Subcutaneous abdominal adipose tissue (tissue), 5 donors: ENCODE data around the gene TNFSF13B.
"Not testable (repeated sequence)": the region's sequence is repeated elsewhere in the genome, so short reads cannot be mapped to it uniquely, and the experiment has no call there.

Source experiments
- H3K27ac ChIP-seq: one replicate; pipeline ENCODE4 v1.7.0; 2013; ENCODE audit warnings: low read depth, mild to moderate bottlenecking, inconsistent platforms, low read length, moderate library complexity
- H3K27me3 ChIP-seq, 5 donors: one replicate each; pipeline ENCODE4 v1.7.0; 2013; ENCODE audit warnings: low read length in 5 of 5, inconsistent platforms in 1 of 5; ENCODE audit not compliant: control insufficient read depth in 5 of 5, insufficient read depth in 4 of 5
- H3K36me3 ChIP-seq, 5 donors: one replicate each; pipeline ENCODE4 v1.7.0; 2013; ENCODE audit warnings: low read length in 5 of 5; ENCODE audit not compliant: control insufficient read depth in 5 of 5, insufficient read depth in 5 of 5
- H3K4me1 ChIP-seq, 5 donors: one replicate each; pipeline ENCODE4 v1.7.0; 2013; ENCODE audit warnings: low read length in 5 of 5, mild to moderate bottlenecking in 3 of 5, moderate library complexity in 1 of 5; ENCODE audit not compliant: control insufficient read depth in 5 of 5, insufficient read depth in 5 of 5
- H3K4me3 ChIP-seq, 5 donors: one replicate each; pipeline ENCODE4 v1.7.0; 2013; ENCODE audit warnings: low read length in 5 of 5, low read depth in 1 of 5
- H3K9ac ChIP-seq, 5 donors: one replicate each; pipeline ENCODE4 v1.7.0; 2013; ENCODE audit warnings: low read length in 5 of 5, mild to moderate bottlenecking in 4 of 5, moderate library complexity in 3 of 5
- H3K9me3 ChIP-seq, 5 donors: one replicate each; pipeline ENCODE4 v1.7.0; 2013; ENCODE audit warnings: low read length in 5 of 5; ENCODE audit not compliant: control insufficient read depth in 5 of 5
- donor health status: healthy.
- donor health status: healthy.
- donor health status: healthy.
- donor health status: healthy.
- donor health status: healthy.

The TNFSF13B gene

GRCh38 chr13:108306860-108307259, 37.3 kb downstream of the TNFSF13B start:
- Histone ChIP-seq H3K27ac (no peak overlapping the region), H3K4me1 (peaks cover 0 to 3% (median 0%) of the 10 kb centered on the region in 5 donors), H3K4me3 (no peak overlapping the region), H3K36me3 (peaks cover 0 to 8% (median 0%) of the 10 kb centered on the region in 5 donors), H3K9ac (no peak overlapping the region), H3K9me3 (no peaks in the 10 kb centered on the region), H3K27me3 (no peaks in the 10 kb centered on the region)

- not testable (repeated sequence) for H3K9me3 ChIP-seq, H3K36me3 ChIP-seq, H3K4me3 ChIP-seq, H3K4me1 ChIP-seq, H3K27me3 ChIP-seq, H3K27ac ChIP-seq, H3K9ac ChIP-seq
Measured at GRCh38 chr13:108311596-108311995, 42.1 kb downstream of the TNFSF13B start.

- no peak overlapping the region for H3K9ac ChIP-seq
- H3K9me3 ChIP-seq: no peaks in the 10 kb centered on the region
- no peaks in the 10 kb centered on the region for H3K4me1 ChIP-seq
- H3K27ac ChIP-seq: no peak overlapping the region
- H3K4me3 ChIP-seq: no peak overlapping the region
- H3K27me3 ChIP-seq: no peaks in the 10 kb centered on the region
- H3K36me3 ChIP-seq: no peaks in the 10 kb centered on the region
Measured at GRCh38 chr13:108313382-108313781, 43.9 kb downstream of the TNFSF13B start.

- no peaks in the 10 kb centered on the region for H3K4me1 ChIP-seq
- no peaks in the 10 kb centered on the region for H3K9me3 ChIP-seq
- no peaks in the 10 kb centered on the region for H3K36me3 ChIP-seq
- H3K4me3 ChIP-seq: no peak overlapping the region
- no peaks in the 10 kb centered on the region for H3K27me3 ChIP-seq
- H3K27ac ChIP-seq: no peak overlapping the region
- no peak overlapping the region for H3K9ac ChIP-seq
Measured at GRCh38 chr13:108315273-108315672, 45.8 kb downstream of the TNFSF13B start.

GRCh38 chr13:108315991-108316390, 46.5 kb downstream of the TNFSF13B start:
- Histone ChIP-seq H3K36me3 (no peaks in the 10 kb centered on the region), H3K9me3 (no peaks in the 10 kb centered on the region), H3K9ac (no peak overlapping the region), H3K4me3 (no peak overlapping the region), H3K4me1 (no peaks in the 10 kb centered on the region), H3K27ac (no peak overlapping the region), H3K27me3 (no peaks in the 10 kb centered on the region)

GRCh38 chr13:108316413-108316812, 46.9 kb downstream of the TNFSF13B start:
- Histone ChIP-seq H3K9ac (no peak overlapping the region), H3K4me3 (no peak overlapping the region), H3K27ac (no peak overlapping the region), H3K4me1 (no peaks in the 10 kb centered on the region), H3K27me3 (no peaks in the 10 kb centered on the region), H3K36me3 (no peaks in the 10 kb centered on the region), H3K9me3 (no peaks in the 10 kb centered on the region)

GRCh38 chr13:108322206-108322824, 52.8 kb downstream of the TNFSF13B start:
- no peaks in the 10 kb centered on the region for H3K4me1 ChIP-seq
- H3K36me3 ChIP-seq: no peaks in the 10 kb centered on the region
- H3K27me3 ChIP-seq: no peaks in the 10 kb centered on the region
- no peak overlapping the region for H3K4me3 ChIP-seq
- no peak overlapping the region for H3K9ac ChIP-seq
- no peaks in the 10 kb centered on the region for H3K9me3 ChIP-seq
- H3K27ac ChIP-seq: no peak overlapping the region

- Histone ChIP-seq H3K4me3 (no peak overlapping the region), H3K36me3 (no peaks in the 10 kb centered on the region), H3K27me3 (peaks cover 0 to 4% (median 0%) of the 10 kb centered on the region in 5 donors), H3K4me1 (no peaks in the 10 kb centered on the region), H3K27ac (no peak overlapping the region), H3K9me3 (no peaks in the 10 kb centered on the region), H3K9ac (no peak overlapping the region)
Measured at GRCh38 chr13:108323031-108323430, 53.5 kb downstream of the TNFSF13B start.

GRCh38 chr13:108325863-108326262, 56.3 kb downstream of the TNFSF13B start:
- no peak overlapping the region for H3K27ac ChIP-seq
- no peaks in the 10 kb centered on the region for H3K4me1 ChIP-seq
- H3K9ac ChIP-seq: no peak overlapping the region
- H3K36me3 ChIP-seq: no peaks in the 10 kb centered on the region
- H3K27me3 ChIP-seq: peaks cover 0 to 9% (median 8%) of the 10 kb centered on the region in 5 donors
- no peaks in the 10 kb centered on the region for H3K9me3 ChIP-seq
- H3K4me3 ChIP-seq: no peak overlapping the region

GRCh38 chr13:108326309-108326708, 56.8 kb downstream of the TNFSF13B start:
- H3K9me3 ChIP-seq: no peaks in the 10 kb centered on the region
- no peak overlapping the region for H3K4me3 ChIP-seq
- H3K9ac ChIP-seq: no peak overlapping the region
- H3K36me3 ChIP-seq: no peaks in the 10 kb centered on the region
- H3K27me3 ChIP-seq: peaks cover 0 to 9% (median 8%) of the 10 kb centered on the region in 5 donors
- H3K27ac ChIP-seq: no peak overlapping the region
- H3K4me1 ChIP-seq: no peaks in the 10 kb centered on the region
